ENCODE data around the gene EIF4G3. TPM values are rescaled to one million over a fixed set of nuclear protein-coding genes. Genes with fewer than 3 reads are reported as not detected.

The EIF4G3 gene
- total and polyA plus RNA-seq, 10 donors: 14.3 to 97.3 (median 64.1) TPM

DNA sequence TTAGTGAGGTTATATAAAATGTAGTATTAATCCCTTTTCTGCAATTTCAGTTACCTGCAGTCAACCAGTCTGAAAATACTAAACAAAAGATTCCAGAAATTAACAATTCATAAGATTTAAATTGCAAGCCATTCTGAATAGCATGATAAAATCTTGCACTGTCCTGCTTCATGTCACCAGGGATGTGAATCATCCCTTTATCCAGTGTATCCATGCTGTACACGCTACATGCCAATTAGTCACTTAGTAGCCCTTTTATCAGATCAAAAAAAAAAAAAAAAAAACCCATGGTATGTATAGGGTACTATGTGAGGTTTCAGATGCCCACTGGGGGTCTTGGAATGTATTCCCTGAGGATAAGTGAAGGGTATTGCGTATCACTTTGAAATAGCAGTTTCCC, 198.3 kb downstream of the EIF4G3 start:
- H3K36me3 ChIP-seq: peaks cover 0 to 36% (median 6%) of the 10 kb centered on the region in 6 donors
- 93 to 99% (median 97%) methylated on average over 2 of the region's 2 CpGs for WGBS, 5 donors
- no peak overlapping the region for H3K27ac ChIP-seq
- peaks cover 0 to 10% (median 3%) of the 10 kb centered on the region in 6 donors for H3K4me1 ChIP-seq
- no peaks in the 10 kb centered on the region for H3K27me3 ChIP-seq (replicated peaks in 1 of 7)
- H3K9me3 ChIP-seq: no peaks in the 10 kb centered on the region
- DNase-seq: no peak
- H3K4me3 ChIP-seq: no peak overlapping the region
- intact Hi-C loops (cut with DNase I; ENCODE audit: low total_unique reads): no loop called here
- TF ChIP-seq POLR2A (IDR thresholded peaks at IDR 0.05) (no peak), CTCF (IDR thresholded peaks at IDR 0.05 in 8 of 11, conservative IDR thresholded peaks at IDR 0.05 in 3 of 11) (no peak), POLR2AphosphoS5 (IDR thresholded peaks at IDR 0.05) (no peak)

- no peak for DNase-seq
- no peaks in the 10 kb centered on the region for H3K9me3 ChIP-seq
- TF ChIP-seq POLR2AphosphoS5 (IDR thresholded peaks at IDR 0.05) (no peak), POLR2A (IDR thresholded peaks at IDR 0.05) (no peak)
- no peaks in the 10 kb centered on the region for H3K27me3 ChIP-seq (replicated peaks in 1 of 7)
- WGBS, 5 donors: 81 to 98% (median 96%) methylated on average over 1 of the region's 1 CpG
- H3K36me3 ChIP-seq: peaks cover 0 to 59% (median 24%) of the 10 kb centered on the region in 6 donors
- intact Hi-C loops (cut with DNase I; ENCODE audit: low total_unique reads): no loop called here
- H3K4me3 ChIP-seq: no peak overlapping the region
- no peak overlapping the region for H3K27ac ChIP-seq
- H3K4me1 ChIP-seq: no peaks in the 10 kb centered on the region
Measured at GRCh38 chr1:20975668-20976067, 201.0 kb downstream of the EIF4G3 start.

GRCh38 chr1:20974951-20975350, 201.7 kb downstream of the EIF4G3 start:
- Histone ChIP-seq H3K9me3 (no peaks in the 10 kb centered on the region), H3K36me3 (peaks cover 0 to 59% (median 25%) of the 10 kb centered on the region in 6 donors), H3K4me1 (no peaks in the 10 kb centered on the region), H3K4me3 (no peak overlapping the region), H3K27ac (no peak overlapping the region), H3K27me3 (replicated peaks in 1 of 7) (no peaks in the 10 kb centered on the region)
- DNase-seq: no peak
- TF ChIP-seq POLR2A (IDR thresholded peaks at IDR 0.05) (no peak), CTCF (IDR thresholded peaks at IDR 0.05 in 8 of 11, conservative IDR thresholded peaks at IDR 0.05 in 3 of 11) (no peak), POLR2AphosphoS5 (IDR thresholded peaks at IDR 0.05) (no peak)
- intact Hi-C loops (cut with DNase I; ENCODE audit: low total_unique reads): no loop called here

DNA sequence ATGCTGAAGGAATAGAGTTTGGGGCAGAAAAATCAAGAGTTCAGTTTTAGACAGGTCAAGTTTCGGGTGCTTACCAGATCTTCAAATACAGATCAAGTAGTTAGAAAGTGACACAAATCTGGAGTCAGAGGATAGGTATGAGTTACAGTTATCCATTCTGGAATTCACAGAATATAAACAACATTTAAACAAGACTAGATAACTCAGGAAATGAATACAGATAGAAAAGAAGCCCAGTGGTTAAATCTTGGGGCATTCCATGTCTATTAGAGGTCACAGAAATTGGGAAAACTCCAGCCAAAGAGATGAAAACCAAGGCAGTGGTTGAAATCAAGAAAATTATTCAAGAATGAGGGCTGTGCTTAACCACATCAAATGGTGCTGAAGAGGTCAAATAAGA, 202.6 kb downstream of the EIF4G3 start:
- H3K36me3 ChIP-seq: peaks cover 0 to 59% (median 25%) of the 10 kb centered on the region in 6 donors
- TF ChIP-seq CTCF (IDR thresholded peaks at IDR 0.05 in 8 of 11, conservative IDR thresholded peaks at IDR 0.05 in 3 of 11) (no peak), POLR2A (IDR thresholded peaks at IDR 0.05) (no peak), POLR2AphosphoS5 (IDR thresholded peaks at IDR 0.05) (no peak)
- no peaks in the 10 kb centered on the region for H3K9me3 ChIP-seq
- no peak overlapping the region for H3K4me3 ChIP-seq
- 94 to 100% (median 97%) methylated on average over 1 of the region's 1 CpG for WGBS, 5 donors
- no peaks in the 10 kb centered on the region for H3K4me1 ChIP-seq
- intact Hi-C loops (cut with DNase I; ENCODE audit: low total_unique reads): no loop called here
- no peak overlapping the region for H3K27ac ChIP-seq
- no peaks in the 10 kb centered on the region for H3K27me3 ChIP-seq (replicated peaks in 1 of 7)
- DNase-seq: no peak

DNA sequence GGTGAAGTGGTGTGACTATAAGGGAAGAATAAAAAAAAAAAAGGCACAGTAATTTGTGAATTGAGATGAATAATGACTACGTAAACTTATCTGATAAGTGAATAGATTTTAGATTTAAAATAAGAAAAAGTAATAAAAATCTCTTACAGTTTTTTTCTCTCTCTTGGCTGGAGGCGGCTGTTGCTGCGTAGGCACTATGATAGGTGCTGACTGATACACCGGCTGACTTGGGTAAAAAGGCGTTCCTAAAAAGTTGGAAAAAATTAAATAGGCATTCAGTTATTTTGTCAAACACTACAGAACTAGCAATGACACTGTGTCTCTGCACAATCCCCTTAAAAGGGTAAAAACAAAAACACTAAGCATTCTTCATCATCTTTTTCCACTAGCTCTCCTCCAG, 203.8 kb downstream of the EIF4G3 start:
- TF ChIP-seq POLR2A (IDR thresholded peaks at IDR 0.05) (no peak), CTCF (IDR thresholded peaks at IDR 0.05 in 8 of 11, conservative IDR thresholded peaks at IDR 0.05 in 3 of 11) (no peak), POLR2AphosphoS5 (IDR thresholded peaks at IDR 0.05) (no peak)
- no peak overlapping the region for H3K4me3 ChIP-seq
- no peaks in the 10 kb centered on the region for H3K9me3 ChIP-seq
- no peaks in the 10 kb centered on the region for H3K27me3 ChIP-seq (replicated peaks in 1 of 7)
- no peak for DNase-seq
- H3K27ac ChIP-seq: no peak overlapping the region
- no peaks in the 10 kb centered on the region for H3K4me1 ChIP-seq
- H3K36me3 ChIP-seq: peaks cover 0 to 66% (median 32%) of the 10 kb centered on the region in 6 donors
- intact Hi-C loops (cut with DNase I; ENCODE audit: low total_unique reads): no loop called here
- WGBS, 5 donors: 96 to 99% (median 98%) methylated on average over 5 of the region's 5 CpGs

Measured in spleen (tissue), 11 donors.